H1 (cell line): Measurements from ENCODE around the gene CAPN14.

Experiments used
- ATF3 ChIP-seq: IDR thresholded peaks from 2 replicates; pipeline ENCODE4 v1.6.1; 2011; ENCODE audit warnings: low read depth, mild to moderate bottlenecking, low read length; ENCODE audit not compliant: insufficient read depth
- CREB1 ChIP-seq: IDR thresholded peaks from 2 replicates; pipeline ENCODE4 v1.6.1; 2012; ENCODE audit warnings: inconsistent platforms
- CTCF ChIP-seq, 3 experiments: IDR thresholded peaks; 1 replicate in 2 of 3; 2 replicates in 1 of 3; pipeline versions ENCODE4 v1.5.1 to v1.6.1; 2011; ENCODE audit warnings: low read length in 3 of 3, mild to moderate bottlenecking in 3 of 3, inconsistent platforms in 2 of 3, low read depth in 1 of 3, moderate library complexity in 1 of 3; ENCODE audit not compliant: insufficient read depth in 1 of 3; ENCODE audit errors: control extremely low read depth in 1 of 3
- GABPA ChIP-seq: IDR thresholded peaks from 2 replicates; pipeline ENCODE4 v1.6.1; 2011; ENCODE audit warnings: mild to moderate bottlenecking, low read length, moderate library complexity, borderline replicate concordance; ENCODE audit not compliant: insufficient read depth
- JUND ChIP-seq: IDR thresholded peaks from 2 replicates; pipeline ENCODE4 v1.6.1; 2011; ENCODE audit warnings: mild to moderate bottlenecking, improper control_type of control experiment, low read length
- MAX ChIP-seq: IDR thresholded peaks from 2 replicates; pipeline ENCODE4 v1.6.1; 2012; ENCODE audit warnings: inconsistent platforms
- NRF1 ChIP-seq: IDR thresholded peaks from 2 replicates; pipeline ENCODE4 v1.6.1; 2011; ENCODE audit warnings: mild to moderate bottlenecking, low read depth, low read length, improper control_type of control experiment
- POLR2A ChIP-seq, 2 experiments: IDR thresholded peaks; 1 replicate in 1 of 2; 2 replicates in 1 of 2; pipeline ENCODE4 v1.6.1; 2011; ENCODE audit warnings: low read depth in 2 of 2, low read length in 2 of 2, mild to moderate bottlenecking in 2 of 2; ENCODE audit errors: control extremely low read depth in 1 of 2
- POLR2AphosphoS5 ChIP-seq: IDR thresholded peaks from 2 replicates; pipeline ENCODE4 v1.6.1; 2011; ENCODE audit warnings: low read depth, low read length
- TEAD4 ChIP-seq: IDR thresholded peaks from 2 replicates; pipeline ENCODE4 v1.6.1; 2012; ENCODE audit warnings: low read depth, low read length, inconsistent platforms, mixed read lengths
- YY1 ChIP-seq: IDR thresholded peaks from 2 replicates; pipeline ENCODE4 v1.6.1; 2011; ENCODE audit warnings: low read depth, mild to moderate bottlenecking, low read length

- TF ChIP-seq ATF3 (no peak), TEAD4 (no peak), CTCF (IDR thresholded peaks at IDR 0.05; ENCODE audit: control extremely low read depth in 1 of 3, insufficient read depth in 1 of 3, low read depth in 1 of 3, low read length in 3 of 3) (no peak), MAX (no peak), NRF1 (no peak), JUND (no peak), POLR2AphosphoS5 (no peak), YY1 (no peak), CREB1 (no peak), POLR2A (IDR thresholded peaks at IDR 0.05; ENCODE audit: control extremely low read depth in 1 of 2, low read depth in 2 of 2, low read length in 2 of 2) (no peak), GABPA (no peak)
Observed at GRCh38 chr2:31147645-31148044, 69.7 kb downstream of the CAPN14 start.
